Aorta (tissue), 5 donors: ENCODE data around the gene MANSC4. TPM values are rescaled to one million over a fixed set of nuclear protein-coding genes. Genes with fewer than 3 reads are reported as not detected.

Experiments used
- ATAC-seq: fragments of 200-7000 bp; cut with Tn5 transposase; one replicate; pipeline ENCODE4 v1.9.1; 2022; ENCODE audit warnings: moderate library complexity; ENCODE audit not compliant: low FRiP score
- DNase-seq, 2 donors: peaks; one replicate each; pipeline ENCODE4 v3.0.0-alpha.2; 2020
- H3K27ac ChIP-seq, 2 donors: one replicate each; pipeline ENCODE4 v1.5.1; 2013; ENCODE audit warnings: low read length in 2 of 2, mild to moderate bottlenecking in 2 of 2, moderate library complexity in 2 of 2, control low read depth in 1 of 2, inconsistent platforms in 1 of 2, low read depth in 1 of 2
- H3K27me3 ChIP-seq, 2 donors: one replicate each; pipeline ENCODE4 v1.6.1; 2013; ENCODE audit warnings: control low read depth in 1 of 2, low read length in 1 of 2, mild to moderate bottlenecking in 1 of 2, moderate library complexity in 1 of 2; ENCODE audit not compliant: insufficient read depth in 2 of 2, control insufficient read depth in 1 of 2
- H3K36me3 ChIP-seq, 2 donors: one replicate each; pipeline ENCODE4 v1.6.1; 2013; ENCODE audit warnings: control low read depth in 1 of 2, low read length in 1 of 2, mild to moderate bottlenecking in 1 of 2; ENCODE audit not compliant: insufficient read depth in 2 of 2, control insufficient read depth in 1 of 2
- H3K4me1 ChIP-seq, 2 donors: one replicate each; pipeline ENCODE4 v1.6.1; 2013; ENCODE audit warnings: low read length in 2 of 2, control low read depth in 1 of 2, mild to moderate bottlenecking in 1 of 2, moderate library complexity in 1 of 2; ENCODE audit not compliant: insufficient read depth in 2 of 2, control insufficient read depth in 1 of 2
- H3K4me3 ChIP-seq, 2 donors: one replicate each; pipeline ENCODE4 v1.5.1; 2013; ENCODE audit warnings: low read length in 2 of 2, control low read depth in 1 of 2, mild to moderate bottlenecking in 1 of 2
- H3K9me3 ChIP-seq: one replicate; pipeline ENCODE4 v1.6.1; 2013; ENCODE audit warnings: mild to moderate bottlenecking, low read length; ENCODE audit not compliant: control insufficient read depth
- WGBS, 2 donors: extraction: QIAGEN DNeasy Blood & Tissue Kit; methylation state at CpG; one replicate each; pipeline ENCODE4 v1.1.7; 2013; 5-methylcytosine and 5-hydroxymethylcytosine counted together
- intact Hi-C, 2 donors: fragments of 100-400 bp; cut with DNase I; formaldehyde crosslinking; loops; one replicate each; pipeline versions ENCODE4 v1.14.2 to v1.15.0; 2022
- polyA plus RNA-seq, 2 donors: library from polyadenylated mRNA; stranded (reverse); fragments of 200-250 nt; gene quantifications; one replicate each; pipeline ENCODE4 v1.2.3, GENCODE V29; 2013
- total RNA-seq, 2 donors: library from RNA; stranded (reverse); fragmentation: NEBNext Ultra II Directional; extraction: Animal tissue kit (Norgen Biotek cat#: 25700); gene quantifications; one replicate each; pipeline ENCODE4 v1.2.1, GENCODE V29; 2021
- donor health status: healthy with polysubstance abuse.
- donor health status: Bipolar disorder and iron deficiency.
- donor health status: DM: no; HTN: no; CAD: no.
- donor health status: DM: no; HTN: no; CAD: no.
- donor health status: DM: yes; HTN: yes; CAD: no.

The MANSC4 gene
- total and polyA plus RNA-seq, 4 donors: 0.49 TPM; not detected in 3

- no peaks in the 10 kb centered on the region for H3K9me3 ChIP-seq
- WGBS, 2 donors: 86 to 93% methylated on average over 4 of the region's 4 CpGs
- ATAC-seq: no peak
- H3K27me3 ChIP-seq: no peaks in the 10 kb centered on the region
- peak overlapping the region; percentile 84 to 99 for H3K27ac ChIP-seq
- DNase-seq: no peak
- H3K36me3 ChIP-seq: peaks cover 0 to 3% of the 10 kb centered on the region in 2 donors
- H3K4me1 ChIP-seq: peaks cover 5 to 7% of the 10 kb centered on the region in 2 donors
- H3K4me3 ChIP-seq: no peak overlapping the region
- intact Hi-C loops: no loop called here
These were observed 26.2 kb upstream of the MANSC4 start for GRCh38 chr12:27806259-27806658.

- 0 to 4% methylated on average over 1 of the region's 1 CpG for WGBS, 2 donors
- H3K36me3 ChIP-seq: peaks cover 0 to 5% of the 10 kb centered on the region in 2 donors
- no peaks in the 10 kb centered on the region for H3K9me3 ChIP-seq
- peaks cover 4 to 5% of the 10 kb centered on the region in 2 donors for H3K4me1 ChIP-seq
- no peaks in the 10 kb centered on the region for H3K27me3 ChIP-seq
- DNase-seq (no peak), ATAC-seq (no peak)
- H3K4me3 ChIP-seq: no peak overlapping the region
- peak overlapping the region in 1 of 2 donors; percentile 99 for H3K27ac ChIP-seq
- intact Hi-C loops: no loop called here
These were observed 25.2 kb upstream of the MANSC4 start for GRCh38 chr12:27805238-27805637.

GRCh38 chr12:27802936-27803335, 22.9 kb upstream of the MANSC4 start:
- peak overlapping the region in 1 of 2 donors; percentile 67 for H3K27ac ChIP-seq
- no peaks in the 10 kb centered on the region for H3K9me3 ChIP-seq
- H3K27me3 ChIP-seq: no peaks in the 10 kb centered on the region
- 14% methylated on average over 2 of the region's 2 CpGs for WGBS, 2 donors
- peaks cover 0 to 4% of the 10 kb centered on the region in 2 donors for H3K4me1 ChIP-seq
- no peak for ATAC-seq
- peaks cover 2 to 8% of the 10 kb centered on the region in 2 donors for H3K36me3 ChIP-seq
- H3K4me3 ChIP-seq: no peak overlapping the region
- DNase-seq: no peak
- intact Hi-C loops: no loop called here

GRCh38 chr12:27802511-27802910, 22.5 kb upstream of the MANSC4 start:
- no peak for DNase-seq
- no peaks in the 10 kb centered on the region for H3K27me3 ChIP-seq
- peaks cover 0 to 4% of the 10 kb centered on the region in 2 donors for H3K4me1 ChIP-seq
- intact Hi-C loops: no loop called here
- ATAC-seq: no peak
- no peak overlapping the region for H3K4me3 ChIP-seq
- H3K36me3 ChIP-seq: peaks cover 6 to 8% of the 10 kb centered on the region in 2 donors
- WGBS, 2 donors: 16 to 21% methylated on average over 4 of the region's 4 CpGs
- H3K27ac ChIP-seq: no peak overlapping the region
- no peaks in the 10 kb centered on the region for H3K9me3 ChIP-seq

- intact Hi-C loops: no loop called here
- Histone ChIP-seq H3K4me1 (peaks cover 0 to 4% of the 10 kb centered on the region in 2 donors), H3K36me3 (peaks cover 6 to 14% of the 10 kb centered on the region in 2 donors), H3K4me3 (no peak overlapping the region), H3K27ac (peak overlapping the region in 1 of 2 donors; percentile 23), H3K27me3 (no peaks in the 10 kb centered on the region), H3K9me3 (no peaks in the 10 kb centered on the region)
- 90 to 92% methylated on average over 5 of the region's 5 CpGs for WGBS, 2 donors
- no peak for ATAC-seq
- no peak for DNase-seq
These were observed 21.6 kb upstream of the MANSC4 start for GRCh38 chr12:27801630-27802029.

- Histone ChIP-seq H3K27ac (no peak overlapping the region), H3K36me3 (peaks cover 9 to 14% of the 10 kb centered on the region in 2 donors), H3K4me3 (no peak overlapping the region), H3K4me1 (peaks cover 0 to 4% of the 10 kb centered on the region in 2 donors), H3K27me3 (no peaks in the 10 kb centered on the region), H3K9me3 (no peaks in the 10 kb centered on the region)
- no peak for DNase-seq
- intact Hi-C loops: no loop called here
- no peak for ATAC-seq
- WGBS, 2 donors: 83 to 90% methylated on average over 3 of the region's 3 CpGs
These were observed 20.8 kb upstream of the MANSC4 start for GRCh38 chr12:27800819-27801218.

GRCh38 chr12:27797301-27798025, 17.4 kb upstream of the MANSC4 start:
- no peak overlapping the region for H3K27ac ChIP-seq
- peaks cover 12 to 14% of the 10 kb centered on the region in 2 donors for H3K36me3 ChIP-seq
- WGBS, 2 donors: 88 to 89% methylated on average over 24 of the region's 24 CpGs
- no peak overlapping the region for H3K4me3 ChIP-seq
- intact Hi-C loops: no loop called here
- no peak for ATAC-seq
- no peaks in the 10 kb centered on the region for H3K9me3 ChIP-seq
- no peaks in the 10 kb centered on the region for H3K4me1 ChIP-seq
- H3K27me3 ChIP-seq: no peaks in the 10 kb centered on the region
- no peak for DNase-seq

- WGBS, 2 donors: 64 to 77% methylated on average over 7 of the region's 7 CpGs
- ATAC-seq (no peak), DNase-seq (no peak)
- H3K27me3 ChIP-seq: no peaks in the 10 kb centered on the region
- H3K27ac ChIP-seq: peak overlapping the region in 1 of 2 donors; percentile 59
- H3K4me3 ChIP-seq: no peak overlapping the region
- intact Hi-C loops: no loop called here
- peaks cover 0 to 7% of the 10 kb centered on the region in 2 donors for H3K4me1 ChIP-seq
- peaks cover 16 to 17% of the 10 kb centered on the region in 2 donors for H3K36me3 ChIP-seq
- no peaks in the 10 kb centered on the region for H3K9me3 ChIP-seq
These were observed 16.1 kb upstream of the MANSC4 start for GRCh38 chr12:27796128-27796527.
